Right lobe of liver (tissue), 6 donors: Measurements from ENCODE around the gene ASTN1. TPM values are rescaled to one million over a fixed set of nuclear protein-coding genes. Genes with fewer than 3 reads are reported as not detected.

Experiments
- ATAC-seq, 4 donors: fragments of 200-7000 bp; cut with Tn5 transposase; one replicate each; pipeline ENCODE4 v1.9.1; 2020; ENCODE audit warnings: mild to moderate bottlenecking in 4 of 4, moderate library complexity in 4 of 4
- DNase-seq, 3 donors: peaks; one replicate each; pipeline ENCODE4 v3.0.0-alpha.2; 2020
- H3K27ac ChIP-seq, 3 donors: fragments of 200-600 bp; one replicate each; pipeline ENCODE4 v1.8.0; 2022
- H3K27me3 ChIP-seq, 2 donors: fragments of 200-600 bp; one replicate each; pipeline ENCODE4 v1.8.0; 2022
- H3K36me3 ChIP-seq, 4 donors: fragments of 200-600 bp; sonication (generic) in 1 of 4; one replicate each; pipeline versions ENCODE4 v1.5.1 to v1.8.0; 2017 to 2022; ENCODE audit warnings: control low read depth in 1 of 4
- H3K4me1 ChIP-seq, 4 donors: fragments of 200-600 bp; sonication (generic) in 1 of 4; one replicate each; pipeline versions ENCODE4 v1.5.1 to v1.8.0; 2017 to 2022; ENCODE audit warnings: control low read depth in 1 of 4
- H3K4me3 ChIP-seq, 3 donors: fragments of 200-600 bp; one replicate each; pipeline ENCODE4 v1.8.0; 2022
- H3K9me3 ChIP-seq, 4 donors: fragments of 200-600 bp; sonication (generic) in 1 of 4; one replicate each; pipeline versions ENCODE4 v1.5.1 to v1.8.0; 2017 to 2022; ENCODE audit warnings: control low read depth in 1 of 4
- POLR2A ChIP-seq: fragments of 450-650 bp; IDR thresholded peaks from one replicate; pipeline ENCODE4 v1.6.1; 2017; ENCODE audit warnings: antibody characterized with exemption, mild to moderate bottlenecking
- WGBS: methylation state at CpG from one replicate; pipeline ENCODE4 v1.1.6; 2018; ENCODE audit warnings: low coverage, low lambda C conversion rate; ENCODE audit not compliant: insufficient coverage; ENCODE audit errors: missing lambda C conversion rate; 5-methylcytosine and 5-hydroxymethylcytosine counted together
- intact Hi-C, 2 donors: fragments of 100-400 bp; cut with DNase I; formaldehyde crosslinking; loops; one replicate each; pipeline versions ENCODE4 v1.11.2 to v1.14.1; 2022
- total RNA-seq, 6 experiments: library from RNA; depleted of rRNA in 2 of 6; stranded (reverse); fragments of >200 nt in 2 of 6; fragmentation: NEBNext Ultra II Directional in 3 of 6; extraction: Animal tissue kit (Norgen Biotek cat#: 25700) in 3 of 6; gene quantifications; one replicate each; pipeline versions ENCODE4 v1.1.0 to v1.2.4, GENCODE V29; 2016 to 2023
- TF ChIP-seq, protein P1 (sequence below), 4 donors: fragments of 200-600 bp in 3 of 4; fragments of 450-650 bp in 1 of 4; IDR thresholded peaks; one replicate each; pipeline versions ENCODE4 v1.5.1 to v1.8.0; 2016 to 2022; ENCODE audit warnings: antibody characterized with exemption in 4 of 4, mild to moderate bottlenecking in 2 of 4
- donor health status: DM: no; HTN: yes; CAD: no.
- donor health status: DM: no; HTN: no; CAD: no.
- donor health status: DM: no; HTN: no; CAD: no.
- donor health status: DM: no; HTN: yes; CAD: no.
- donor health status: DM: no; HTN: yes; CAD: no.

ASTN1 gene
- total RNA-seq, 6 experiments from 2014 or later = 0.06 to 0.78 (median 0.18) TPM

DNA sequence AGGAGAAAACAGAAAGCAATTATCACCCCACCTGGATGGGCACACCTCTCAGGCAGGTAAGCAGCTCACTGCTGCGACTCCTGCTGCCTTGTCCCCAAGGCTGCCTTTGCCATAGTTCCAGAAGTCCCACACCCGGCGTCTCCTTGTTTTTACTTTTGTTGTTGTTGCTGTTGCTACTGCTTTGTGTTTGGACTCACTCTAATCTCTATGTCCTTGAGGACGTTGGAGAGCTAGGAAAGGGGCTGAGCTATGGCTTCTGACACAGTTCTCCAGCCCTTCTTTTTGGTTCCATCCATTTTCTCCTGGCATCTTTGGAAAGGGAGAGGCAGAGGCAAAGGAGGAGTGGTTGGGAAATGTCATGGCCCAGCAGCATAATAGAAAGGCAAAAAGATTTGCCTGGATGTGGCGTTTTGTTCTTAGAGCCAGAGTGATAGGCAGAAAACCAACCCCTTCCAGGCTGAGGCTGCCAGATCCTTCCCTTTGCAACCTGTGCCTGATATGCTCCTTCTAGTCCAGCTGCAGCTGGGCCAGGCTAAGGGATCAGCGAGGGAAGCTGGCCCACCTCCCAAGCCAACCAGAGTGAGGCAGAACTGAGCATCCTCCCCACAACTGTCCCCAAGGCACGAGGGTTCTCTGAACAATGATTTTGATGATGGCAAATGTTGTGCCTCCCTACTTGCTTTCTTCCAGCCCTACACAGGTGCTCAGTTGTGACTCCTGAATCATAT is 270.7 kb downstream of the ASTN1 start:
- Histone ChIP-seq H3K36me3 (no peaks in the 10 kb centered on the region), H3K27me3 (peaks cover 0 to 4% of the 10 kb centered on the region in 2 donors), H3K9me3 (no peaks in the 10 kb centered on the region), H3K4me1 (peaks cover 0 to 5% (median 0%) of the 10 kb centered on the region in 4 donors), H3K27ac (no peak overlapping the region), H3K4me3 (no peak overlapping the region)
- DNase-seq (no peak), ATAC-seq (no peak)
- intact Hi-C loops = loop anchor here in 1 of 2 donors (10.0 kb wide), 1 partner anchor 281 kb away; the partner anchor contains the start of gene BRINP2
- TF ChIP-seq, protein P1, sequence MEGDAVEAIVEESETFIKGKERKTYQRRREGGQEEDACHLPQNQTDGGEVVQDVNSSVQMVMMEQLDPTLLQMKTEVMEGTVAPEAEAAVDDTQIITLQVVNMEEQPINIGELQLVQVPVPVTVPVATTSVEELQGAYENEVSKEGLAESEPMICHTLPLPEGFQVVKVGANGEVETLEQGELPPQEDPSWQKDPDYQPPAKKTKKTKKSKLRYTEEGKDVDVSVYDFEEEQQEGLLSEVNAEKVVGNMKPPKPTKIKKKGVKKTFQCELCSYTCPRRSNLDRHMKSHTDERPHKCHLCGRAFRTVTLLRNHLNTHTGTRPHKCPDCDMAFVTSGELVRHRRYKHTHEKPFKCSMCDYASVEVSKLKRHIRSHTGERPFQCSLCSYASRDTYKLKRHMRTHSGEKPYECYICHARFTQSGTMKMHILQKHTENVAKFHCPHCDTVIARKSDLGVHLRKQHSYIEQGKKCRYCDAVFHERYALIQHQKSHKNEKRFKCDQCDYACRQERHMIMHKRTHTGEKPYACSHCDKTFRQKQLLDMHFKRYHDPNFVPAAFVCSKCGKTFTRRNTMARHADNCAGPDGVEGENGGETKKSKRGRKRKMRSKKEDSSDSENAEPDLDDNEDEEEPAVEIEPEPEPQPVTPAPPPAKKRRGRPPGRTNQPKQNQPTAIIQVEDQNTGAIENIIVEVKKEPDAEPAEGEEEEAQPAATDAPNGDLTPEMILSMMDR (IDR thresholded peaks at IDR 0.05) = no peak
- TF ChIP-seq POLR2A = no peak
- WGBS = 37% methylated on average over 5 of the region's 7 CpGs

GRCh38 chr1:176888471-176889032 is 276.0 kb downstream of the ASTN1 start:
- WGBS = 70% methylated on average over 3 of the region's 3 CpGs

DNA sequence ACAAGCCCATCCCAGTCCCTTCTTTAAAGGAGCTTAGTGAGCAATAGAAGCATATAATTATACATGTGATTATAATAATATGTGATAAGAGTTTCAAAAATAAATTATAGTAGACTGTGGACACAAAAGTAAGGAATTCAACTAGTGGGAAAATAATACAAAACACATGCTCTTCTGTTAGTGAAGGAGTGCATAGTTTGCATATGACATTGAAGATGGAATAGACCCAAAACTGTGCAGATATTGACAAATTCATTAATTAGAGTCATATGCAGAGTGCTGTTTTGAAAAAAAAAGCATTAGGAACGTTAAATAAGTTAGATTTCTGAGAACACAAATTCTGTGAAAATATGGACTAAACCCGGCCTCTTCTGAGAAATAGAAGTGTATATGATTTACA is 278.8 kb downstream of the ASTN1 start:
- DNase-seq (no peak), ATAC-seq (no peak)
- no peaks in the 10 kb centered on the region for H3K9me3 ChIP-seq
- intact Hi-C loops = no loop called here
- H3K27me3 ChIP-seq = no peaks in the 10 kb centered on the region
- 54% methylated on average over 2 of the region's 2 CpGs for WGBS
- no peak for TF ChIP-seq POLR2A
- TF ChIP-seq, protein P1 (IDR thresholded peaks at IDR 0.05) = no peak
- H3K36me3 ChIP-seq = no peaks in the 10 kb centered on the region
- no peak overlapping the region for H3K4me3 ChIP-seq
- no peak overlapping the region for H3K27ac ChIP-seq
- H3K4me1 ChIP-seq = no peaks in the 10 kb centered on the region

More at GRCh38 chr1:176888471-176889032, 276.0 kb downstream of the ASTN1 start:
- H3K27ac ChIP-seq = no peak overlapping the region
- DNase-seq = no peak
- H3K36me3 ChIP-seq = no peaks in the 10 kb centered on the region
- TF ChIP-seq POLR2A = no peak
- TF ChIP-seq, protein P1 (IDR thresholded peaks at IDR 0.05) = no peak
- no peak overlapping the region for H3K4me3 ChIP-seq
- no peaks in the 10 kb centered on the region for H3K4me1 ChIP-seq
- H3K27me3 ChIP-seq = no peaks in the 10 kb centered on the region
- intact Hi-C loops = no loop called here
- ATAC-seq = no peak
- no peaks in the 10 kb centered on the region for H3K9me3 ChIP-seq

DNA sequence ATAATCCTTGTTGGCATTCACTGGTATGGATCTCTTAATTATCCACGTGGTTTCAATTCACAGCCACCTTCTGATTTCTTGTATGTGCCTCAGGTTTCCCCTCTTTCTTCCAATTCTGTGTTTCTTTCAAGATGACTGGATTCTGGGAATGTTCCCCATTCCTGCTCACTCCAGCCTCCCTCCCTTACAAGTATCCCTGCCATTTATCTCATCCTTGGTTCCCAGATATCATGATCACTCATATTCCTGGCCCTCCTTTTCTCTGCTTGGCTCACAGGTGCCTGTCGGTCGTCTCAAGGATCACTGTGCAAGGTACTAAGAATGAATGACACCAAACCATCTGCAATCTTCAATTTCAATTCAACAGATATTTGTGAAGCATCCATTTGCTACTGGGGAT is 279.2 kb downstream of the ASTN1 start:
- Histone ChIP-seq H3K9me3 (no peaks in the 10 kb centered on the region), H3K4me3 (no peak overlapping the region), H3K4me1 (no peaks in the 10 kb centered on the region), H3K27me3 (no peaks in the 10 kb centered on the region), H3K36me3 (no peaks in the 10 kb centered on the region), H3K27ac (no peak overlapping the region)
- TF ChIP-seq, protein P1 (IDR thresholded peaks at IDR 0.05) = no peak
- no peak for TF ChIP-seq POLR2A
- 56% methylated on average over 3 of the region's 3 CpGs for WGBS
- DNase-seq (no peak), ATAC-seq (no peak)
- intact Hi-C loops = no loop called here
